Stimulated activated CD8-positive, alpha-beta memory T cell treated with anti-CD3 and anti-CD28 coated beads, Interleukin-4, amount 100 ng/mL, for 4 hours (primary cell): ENCODE data around the gene DOLPP1.
"Not testable (repeated sequence)": the region's sequence is repeated elsewhere in the genome, so short reads cannot be mapped to it uniquely, and the experiment has no call there.

ENCODE experiments used
- DNase-seq, 2 donors: peaks; one replicate each; pipeline ENCODE4 v3.0.0-alpha.2; 2020; ENCODE audit warnings: low read depth in 2 of 2, low spot score in 1 of 2

The DOLPP1 gene

GRCh38 chr9:129109952-129110739, 29.2 kb downstream of the DOLPP1 start:
- DNase-seq, result no peak

GRCh38 chr9:129110740-129111527, 30.0 kb downstream of the DOLPP1 start, which contains the start of the genes CRAT and PTPA:
CRAT (minus strand) TSS chr9:129110793; CDS start chr9:129110509, 284 bp downstream.
PTPA (plus strand) TSS chr9:129111415; CDS start chr9:129111601, 186 bp downstream.
- DNase-seq, result peak; percentile 86 to 94

GRCh38 chr9:129111528-129112151, 30.7 kb downstream of the DOLPP1 start:
- DNase-seq, result no peak

DNA sequence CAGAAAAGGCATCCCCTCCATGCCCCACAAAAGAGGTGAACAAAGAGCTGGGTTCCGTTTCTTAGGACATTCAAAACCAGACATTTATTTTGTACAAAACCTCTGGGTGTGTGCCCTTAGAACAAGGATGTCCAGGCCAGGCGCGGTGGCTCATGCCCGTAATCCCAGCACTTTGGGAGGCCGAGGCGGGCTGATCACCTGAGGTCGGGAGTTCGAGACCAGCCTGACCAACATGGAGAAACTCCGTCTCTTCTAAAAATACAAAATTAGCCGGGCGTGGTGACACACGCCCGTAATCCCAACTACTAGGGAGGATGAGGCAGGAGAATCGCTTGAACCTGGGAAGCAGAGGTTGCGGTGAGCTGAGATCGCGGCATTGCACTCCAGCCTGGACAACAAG, 31.6 kb downstream of the DOLPP1 start:
- not testable (repeated sequence) for DNase-seq

- no peak for DNase-seq
These were observed 32.9 kb downstream of the DOLPP1 start for GRCh38 chr9:129113645-129114304.

DNA sequence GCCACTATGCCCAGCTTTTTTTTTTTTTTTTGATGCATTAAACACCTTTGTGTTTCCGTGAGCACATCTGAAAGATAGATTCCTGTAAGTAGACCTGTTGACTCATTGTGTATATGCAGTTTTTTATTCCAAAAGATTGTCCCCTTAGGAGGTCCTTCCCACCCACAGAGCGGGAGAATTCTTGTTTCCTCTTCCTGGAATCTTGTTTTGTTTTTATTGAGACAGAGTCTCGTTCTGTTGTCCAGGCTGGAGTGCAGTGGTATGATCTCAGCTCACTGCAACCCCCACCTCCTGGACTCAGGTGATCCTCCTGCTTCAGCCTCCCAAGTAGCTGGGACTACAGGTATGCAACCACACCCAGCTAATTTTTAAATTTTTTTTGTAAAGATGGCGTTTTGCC, 37.9 kb downstream of the DOLPP1 start:
- no peak for DNase-seq

DNA sequence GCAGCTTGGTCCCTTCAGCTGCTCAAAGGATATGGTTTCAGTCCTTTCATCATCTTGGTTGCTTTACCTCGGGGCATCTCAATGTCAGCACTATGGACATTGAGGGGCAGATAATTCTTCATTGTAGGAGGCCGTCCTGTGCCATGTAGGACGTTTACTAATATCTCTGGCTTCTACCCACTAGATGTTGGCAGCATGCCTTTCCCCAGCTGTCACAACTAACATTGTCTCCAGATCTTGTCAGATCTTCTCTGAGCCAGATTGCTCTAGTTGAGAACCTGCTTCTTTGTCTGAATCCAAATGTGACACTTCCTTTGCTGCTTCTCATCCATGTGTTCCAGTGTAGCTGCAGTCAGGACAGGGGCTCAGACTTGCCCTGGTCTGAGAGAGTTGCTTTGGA, 40.6 kb downstream of the DOLPP1 start:
- no peak for DNase-seq

GRCh38 chr9:129122133-129122532, 41.2 kb downstream of the DOLPP1 start:
- no peak for DNase-seq

- DNase-seq, result not testable (repeated sequence)
These were observed 42.1 kb downstream of the DOLPP1 start for GRCh38 chr9:129122976-129123375.

DNA sequence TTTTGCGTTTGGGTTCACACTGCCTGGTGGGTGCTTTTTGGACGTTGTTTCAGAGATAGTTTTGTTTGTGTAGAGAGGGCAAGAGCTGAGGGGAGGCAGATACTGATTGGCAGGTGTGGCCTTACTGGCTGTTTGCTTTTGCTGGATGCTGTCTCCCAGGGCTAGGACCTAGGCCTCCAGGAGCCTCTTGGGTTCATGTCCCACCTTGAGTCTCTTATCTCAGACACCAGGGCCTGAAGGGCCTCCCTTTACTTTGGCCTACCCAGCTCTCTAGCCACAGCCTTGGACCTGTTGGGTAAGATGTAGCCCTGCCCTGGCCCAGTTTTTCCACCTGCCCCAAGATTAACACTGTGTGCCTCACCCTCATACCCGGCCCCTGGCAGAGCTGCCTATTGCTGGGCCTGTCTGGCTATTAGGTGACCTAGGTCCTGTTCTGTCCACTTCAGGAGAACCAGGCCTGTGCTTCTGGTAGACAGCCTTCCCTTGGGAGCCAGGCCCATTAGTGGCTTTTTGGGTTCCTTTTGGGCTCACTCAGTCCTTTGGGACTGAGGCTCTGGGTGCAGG, 43.7 kb downstream of the DOLPP1 start:
- no peak for DNase-seq

DNA sequence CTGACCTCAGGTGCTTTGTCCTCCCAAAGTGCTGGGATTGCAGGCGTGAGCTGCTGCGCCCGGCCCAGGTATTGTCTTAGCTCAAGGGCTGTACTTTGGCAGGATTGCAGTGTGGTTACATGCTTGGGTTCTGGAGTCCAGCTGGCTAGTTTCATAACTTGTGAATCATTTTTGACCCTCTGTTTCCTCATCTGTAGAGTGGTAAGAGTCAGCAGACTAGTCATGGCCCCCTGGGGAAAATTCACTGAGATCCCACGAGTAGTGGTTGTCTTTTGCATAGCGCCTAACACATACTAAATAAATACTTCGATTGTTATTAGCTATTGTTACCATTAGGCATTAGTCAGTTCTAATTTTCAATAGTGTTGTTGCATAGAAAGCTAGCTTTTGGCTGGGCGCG, 44.6 kb downstream of the DOLPP1 start:
- no peak for DNase-seq

- DNase-seq, result no peak
These were observed 46.1 kb downstream of the DOLPP1 start for GRCh38 chr9:129126749-129127618.

DNA sequence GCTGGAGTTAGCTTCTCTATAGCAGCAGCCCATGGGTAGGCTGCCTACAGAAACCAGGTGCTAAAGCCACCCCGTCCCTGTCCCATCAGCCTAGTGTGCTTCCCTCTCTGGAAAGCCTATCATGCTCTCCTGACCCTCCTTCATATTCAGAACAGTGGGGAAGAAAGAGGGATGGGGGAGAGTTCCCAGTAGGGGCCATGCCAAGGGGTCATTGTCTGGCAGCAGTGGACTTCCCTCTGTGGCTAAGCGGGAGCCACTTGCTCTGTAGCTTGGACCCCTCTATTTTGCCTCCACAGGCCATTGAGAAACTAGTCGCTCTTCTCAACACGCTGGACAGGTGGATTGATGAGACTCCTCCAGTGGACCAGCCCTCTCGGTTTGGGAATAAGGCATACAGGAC, 47.8 kb downstream of the DOLPP1 start:
- DNase-seq, result no peak

DNA sequence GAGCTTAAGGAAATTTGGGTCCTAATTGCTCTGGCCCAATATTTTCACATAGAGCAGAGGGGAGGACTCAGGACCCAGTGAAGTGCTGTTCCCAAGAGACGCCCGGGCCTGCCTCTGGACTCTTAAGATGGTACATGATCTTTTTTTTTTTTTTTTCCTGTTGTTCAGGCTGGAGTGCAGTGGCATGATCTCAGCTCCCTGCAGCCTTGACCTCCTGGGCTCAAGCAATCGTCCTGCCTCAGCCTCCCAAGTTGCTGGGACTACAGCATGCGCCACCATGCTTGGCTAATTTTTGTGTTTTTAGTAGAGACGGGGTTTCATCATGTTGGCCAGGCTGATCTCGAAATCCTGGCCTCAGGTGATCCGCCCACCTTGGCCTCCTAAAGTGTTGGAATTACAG, 49.4 kb downstream of the DOLPP1 start:
- not testable (repeated sequence) for DNase-seq

DNA sequence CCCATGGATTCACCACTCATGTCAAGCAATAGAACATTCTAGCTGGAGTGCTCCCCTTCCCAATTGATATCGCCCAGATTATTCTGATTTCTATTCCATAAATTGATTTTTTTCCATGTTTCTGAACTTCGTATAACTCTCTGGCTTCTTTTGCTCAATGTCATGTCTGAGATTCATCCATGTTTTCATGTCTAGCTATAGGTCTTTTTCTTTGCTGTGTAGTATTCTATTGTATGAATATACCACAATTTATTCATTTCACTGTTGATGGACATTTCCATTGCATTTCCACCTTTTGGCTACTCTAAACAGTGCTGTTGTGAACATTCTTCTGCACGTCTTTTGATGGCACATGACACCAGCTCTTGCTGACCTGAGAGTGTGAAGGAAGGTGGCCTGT, 49.9 kb downstream of the DOLPP1 start:
- DNase-seq, result no peak

DNA sequence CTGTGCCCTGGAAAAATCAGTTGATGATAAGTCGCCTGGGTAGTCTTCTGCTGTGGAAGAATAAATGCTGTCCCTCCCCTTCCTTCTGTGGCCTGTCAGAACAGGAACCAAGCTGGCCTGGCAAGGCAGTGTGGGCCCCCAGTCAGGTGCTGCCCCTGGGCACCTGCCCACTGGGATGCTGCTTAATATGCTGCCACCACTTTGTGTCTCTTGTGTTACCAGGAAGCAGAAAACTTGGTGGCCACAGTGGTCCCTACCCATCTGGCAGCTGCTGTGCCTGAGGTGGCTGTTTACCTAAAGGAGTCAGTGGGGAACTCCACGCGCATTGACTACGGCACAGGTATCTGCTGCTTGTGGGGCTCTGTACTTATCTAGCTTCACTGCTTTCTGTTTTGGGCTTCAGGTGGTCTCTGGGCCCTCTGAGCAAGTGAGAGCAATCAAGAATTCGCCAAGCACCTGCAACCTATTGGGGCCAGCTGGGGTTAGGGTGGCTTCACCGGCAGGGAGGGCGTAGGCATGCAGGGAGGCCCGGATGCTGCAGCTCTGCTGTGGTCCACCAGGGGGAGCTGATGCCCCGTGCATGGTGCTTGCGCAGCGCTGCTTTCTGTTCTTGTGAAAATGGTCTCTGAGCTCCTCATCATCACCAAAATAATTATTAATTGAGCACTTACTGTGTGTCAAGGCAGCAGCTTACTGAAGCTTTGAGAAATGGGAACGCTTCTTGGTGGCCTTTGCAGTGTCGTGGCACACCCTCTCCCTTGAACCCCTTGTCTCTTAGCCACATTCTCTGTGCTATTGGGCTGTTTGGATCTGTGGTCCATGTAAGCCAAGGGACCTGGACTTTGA, 50.6 kb downstream of the DOLPP1 start:
- DNase-seq, result peak; percentile 71 to 74

- DNase-seq, result no peak
These were observed 52.2 kb downstream of the DOLPP1 start for GRCh38 chr9:129133082-129133481.

DNA sequence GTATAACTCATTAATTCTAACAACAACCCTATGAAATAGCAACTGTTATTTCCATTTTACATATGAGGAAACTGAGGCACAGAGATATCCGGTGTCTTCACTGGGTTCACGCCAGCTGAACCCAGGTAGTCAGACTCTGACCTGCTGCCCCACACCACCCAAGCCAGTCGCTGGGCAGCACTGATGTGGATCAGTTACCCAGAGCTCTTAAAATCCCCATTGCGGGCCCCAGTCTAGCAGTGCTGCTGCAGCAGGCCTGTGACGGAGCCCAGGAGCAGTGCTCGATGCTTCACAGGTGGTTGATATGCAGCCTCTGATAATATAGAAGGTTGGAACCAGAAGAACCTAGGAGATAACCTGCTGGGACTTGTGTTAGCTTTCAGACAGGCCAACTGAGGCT, 54.6 kb downstream of the DOLPP1 start:
- DNase-seq, result no peak

DNA sequence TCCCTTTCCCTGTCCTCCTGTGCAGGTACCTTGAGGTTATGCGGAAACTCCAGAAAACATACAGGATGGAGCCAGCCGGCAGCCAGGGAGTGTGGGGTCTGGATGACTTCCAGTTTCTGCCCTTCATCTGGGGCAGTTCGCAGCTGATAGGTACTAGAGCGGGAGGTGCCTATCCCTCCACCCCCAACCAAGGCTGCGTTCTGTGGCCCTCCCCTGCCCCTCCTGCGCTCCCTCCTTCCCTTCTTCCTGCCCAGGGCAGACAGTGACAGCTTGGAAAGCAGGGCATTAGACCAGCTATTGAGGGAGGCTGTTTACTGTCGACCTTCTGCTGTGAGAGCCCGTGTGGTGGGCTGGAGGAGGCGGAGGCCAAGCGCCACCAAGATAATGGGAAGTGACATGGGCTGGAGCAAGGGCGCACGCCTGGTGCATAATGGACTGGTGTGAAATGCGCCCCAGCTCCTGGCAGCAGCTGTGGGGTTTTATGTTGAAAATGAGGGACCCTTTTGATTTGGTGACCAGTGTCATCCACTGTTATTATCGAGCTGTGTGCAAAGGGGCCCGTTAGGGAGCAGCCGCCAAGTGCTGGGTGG, 55.6 kb downstream of the DOLPP1 start:
- no peak for DNase-seq
